NT2/D1 (cell line): ENCODE measurements around the gene RAB24.

Experiments used
- DNase-seq: peaks from one replicate; pipeline ENCODE4 v3.0.0-alpha.2; 2011; ENCODE audit warnings: low read depth, low spot score
- H3K27me3 ChIP-seq: 2 replicates; pipeline ENCODE4 v1.6.0; 2011; ENCODE audit warnings: mild to moderate bottlenecking; ENCODE audit not compliant: insufficient read length, insufficient read depth
- H3K36me3 ChIP-seq: 2 replicates; pipeline ENCODE4 v1.6.1; 2011; ENCODE audit warnings: mild to moderate bottlenecking, low read length, mixed read lengths; ENCODE audit not compliant: insufficient read depth, insufficient read length
- H3K4me1 ChIP-seq: 2 replicates; pipeline ENCODE4 v1.5.1; 2011; ENCODE audit not compliant: insufficient read depth, insufficient read length
- H3K4me3 ChIP-seq: 2 replicates; pipeline ENCODE4 v1.5.1; 2011; ENCODE audit warnings: low read depth; ENCODE audit not compliant: insufficient read length
- H3K9ac ChIP-seq: 2 replicates; pipeline ENCODE4 v1.6.0; 2011; ENCODE audit warnings: low read depth; ENCODE audit not compliant: insufficient read length
- H3K9me3 ChIP-seq: 2 replicates; pipeline ENCODE4 v1.5.1; 2011; ENCODE audit warnings: mild to moderate bottlenecking, low read length; ENCODE audit not compliant: insufficient read depth
- SUZ12 ChIP-seq: IDR thresholded peaks from 2 replicates; pipeline ENCODE4 v1.6.1; 2011; ENCODE audit not compliant: insufficient read length, insufficient read depth; ENCODE audit errors: extremely low read depth
- YY1 ChIP-seq: IDR thresholded peaks from 2 replicates; pipeline ENCODE4 v1.6.1; 2011; ENCODE audit not compliant: insufficient read length, insufficient read depth
- ZNF274 ChIP-seq: IDR thresholded peaks from 2 replicates; pipeline ENCODE4 v1.6.1; 2011; ENCODE audit warnings: mild to moderate bottlenecking, low read depth, low read length

The RAB24 gene

DNA sequence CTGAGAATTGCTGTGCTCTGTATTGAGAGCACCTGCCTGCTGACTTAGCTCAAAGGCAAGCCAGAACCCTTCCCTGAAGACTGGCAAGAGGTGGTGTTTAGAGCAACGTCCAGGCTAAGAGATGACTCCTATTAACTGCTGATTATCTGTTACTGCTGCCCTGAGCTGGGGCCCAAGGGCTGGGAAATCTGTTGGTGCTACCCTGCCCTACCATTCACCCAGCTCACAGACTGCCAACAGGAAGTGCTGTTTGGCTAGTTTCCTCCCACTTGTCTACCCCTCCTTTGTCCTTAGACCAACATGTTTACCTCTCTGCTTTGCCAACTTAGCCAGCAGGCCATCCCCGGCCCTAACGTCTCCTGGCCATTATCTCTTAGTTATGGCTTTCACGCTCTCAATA lies 6.9 kb downstream of the RAB24 start:
- H3K9ac ChIP-seq = no peak overlapping the region
- no peak overlapping the region for H3K4me3 ChIP-seq
- peaks cover 4% of the 10 kb centered on the region for H3K4me1 ChIP-seq
- DNase-seq = no peak
- no peaks in the 10 kb centered on the region for H3K9me3 ChIP-seq
- no peaks in the 10 kb centered on the region for H3K27me3 ChIP-seq
- H3K36me3 ChIP-seq = peaks cover 71% of the 10 kb centered on the region
- no peak for TF ChIP-seq YY1
- no peak for TF ChIP-seq ZNF274
- TF ChIP-seq SUZ12 = no peak

DNA sequence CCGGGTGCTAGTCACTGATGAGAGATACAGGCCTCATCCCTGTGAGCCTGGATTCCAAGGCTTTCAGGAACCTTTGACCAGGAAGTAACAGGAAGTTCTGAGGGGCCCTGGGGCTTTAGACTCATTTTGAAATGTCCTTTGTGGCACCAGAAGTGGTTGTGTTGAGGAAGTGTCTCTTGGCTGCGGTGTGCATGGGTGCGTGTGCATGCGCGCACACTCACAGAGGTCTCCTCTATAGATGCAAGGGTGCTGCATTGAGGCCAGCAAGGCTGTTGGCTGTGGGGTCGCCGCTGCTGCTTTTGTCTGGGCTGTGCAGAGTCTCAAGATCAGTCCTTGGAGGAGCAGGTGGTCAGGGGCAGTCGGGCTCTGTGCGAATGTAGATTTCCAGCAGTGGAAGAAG lies 7.6 kb downstream of the RAB24 start:
- DNase-seq = no peak
- H3K36me3 ChIP-seq = peaks cover 69% of the 10 kb centered on the region

DNA sequence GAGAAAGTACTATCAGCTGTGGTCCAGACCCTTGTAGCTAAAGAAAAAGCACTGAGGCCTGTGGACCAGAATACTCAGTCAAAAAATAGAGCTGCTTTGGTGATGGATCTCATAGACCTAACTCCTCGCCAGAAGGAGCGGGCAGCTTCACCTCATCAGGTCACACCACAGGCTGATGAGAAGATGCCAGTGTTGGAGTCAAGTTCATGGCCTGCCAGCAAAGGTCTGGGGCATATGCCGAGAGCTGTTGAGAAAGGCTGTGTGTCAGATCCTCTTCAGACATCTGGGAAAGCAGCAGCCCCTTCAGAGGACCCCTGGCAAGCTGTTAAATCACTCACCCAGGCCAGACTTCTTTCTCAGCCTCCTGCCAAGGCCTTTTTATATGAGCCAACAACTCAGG lies 8.9 kb downstream of the RAB24 start:
- TF ChIP-seq YY1 = no peak
- TF ChIP-seq ZNF274 = no peak
- no peak for TF ChIP-seq SUZ12
- H3K9me3 ChIP-seq = no peaks in the 10 kb centered on the region
- H3K36me3 ChIP-seq = peaks cover 71% of the 10 kb centered on the region
- peaks cover 4% of the 10 kb centered on the region for H3K4me1 ChIP-seq
- no peak overlapping the region for H3K4me3 ChIP-seq
- no peaks in the 10 kb centered on the region for H3K27me3 ChIP-seq
- DNase-seq = no peak
- H3K9ac ChIP-seq = no peak overlapping the region

More for the DNA sequence above, 7.6 kb downstream of the RAB24 start:
- Histone ChIP-seq H3K9me3 (no peaks in the 10 kb centered on the region), H3K4me1 (peaks cover 4% of the 10 kb centered on the region), H3K4me3 (no peak overlapping the region), H3K27me3 (no peaks in the 10 kb centered on the region), H3K9ac (no peak overlapping the region)
- no peak for TF ChIP-seq YY1
- no peak for TF ChIP-seq SUZ12

DNA sequence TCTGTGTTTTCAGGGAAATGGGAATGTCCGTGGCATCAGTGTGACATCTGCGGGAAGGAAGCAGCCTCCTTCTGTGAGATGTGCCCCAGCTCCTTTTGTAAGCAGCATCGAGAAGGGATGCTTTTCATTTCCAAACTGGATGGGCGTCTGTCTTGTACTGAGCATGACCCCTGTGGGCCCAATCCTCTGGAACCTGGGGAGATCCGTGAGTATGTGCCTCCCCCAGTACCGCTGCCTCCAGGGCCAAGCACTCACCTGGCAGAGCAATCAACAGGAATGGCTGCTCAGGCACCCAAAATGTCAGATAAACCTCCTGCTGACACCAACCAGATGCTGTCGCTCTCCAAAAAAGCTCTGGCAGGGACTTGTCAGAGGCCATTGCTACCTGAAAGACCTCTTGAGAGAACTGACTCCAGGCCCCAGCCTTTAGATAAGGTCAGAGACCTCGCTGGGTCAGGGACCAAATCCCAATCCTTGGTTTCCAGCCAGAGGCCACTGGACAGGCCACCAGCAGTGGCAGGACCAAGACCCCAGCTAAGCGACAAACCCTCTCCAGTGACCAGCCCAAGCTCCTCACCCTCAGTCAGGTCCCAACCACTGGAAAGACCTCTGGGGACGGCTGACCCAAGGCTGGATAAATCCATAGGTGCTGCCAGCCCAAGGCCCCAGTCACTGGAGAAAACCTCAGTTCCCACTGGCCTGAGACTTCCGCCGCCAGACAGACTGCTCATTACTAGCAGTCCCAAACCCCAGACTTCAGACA lies 9.5 kb downstream of the RAB24 start:
- Histone ChIP-seq H3K36me3 (peaks cover 73% of the 10 kb centered on the region), H3K9ac (no peak overlapping the region), H3K9me3 (no peaks in the 10 kb centered on the region), H3K4me3 (no peak overlapping the region), H3K4me1 (peaks cover 4% of the 10 kb centered on the region), H3K27me3 (no peaks in the 10 kb centered on the region)
- TF ChIP-seq ZNF274 (no peak), SUZ12 (no peak), YY1 (no peak)
- no peak for DNase-seq

DNA sequence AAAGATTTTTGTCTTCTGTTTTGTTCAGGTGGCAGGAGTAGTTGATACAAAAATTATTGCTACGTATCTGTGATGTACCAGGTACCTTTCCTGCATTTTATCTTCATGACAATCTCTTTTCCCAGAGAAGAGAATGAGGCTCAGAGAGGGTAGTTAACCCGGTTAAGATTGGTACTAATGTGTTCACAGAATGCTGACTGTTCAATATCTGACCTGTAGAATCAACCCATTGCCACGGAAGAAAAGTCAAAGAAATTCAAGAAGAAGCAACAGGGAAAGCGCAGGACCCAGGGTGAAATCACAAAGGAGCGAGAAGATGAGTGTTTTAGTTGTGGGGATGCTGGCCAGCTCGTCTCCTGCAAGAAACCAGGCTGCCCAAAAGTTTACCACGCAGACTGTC lies 11.8 kb downstream of the RAB24 start:
- TF ChIP-seq ZNF274 (no peak), SUZ12 (no peak), YY1 (no peak)
- Histone ChIP-seq H3K4me3 (no peak overlapping the region), H3K4me1 (no peaks in the 10 kb centered on the region), H3K9me3 (no peaks in the 10 kb centered on the region), H3K9ac (no peak overlapping the region), H3K27me3 (no peaks in the 10 kb centered on the region), H3K36me3 (peaks cover 82% of the 10 kb centered on the region)
- no peak for DNase-seq

DNA sequence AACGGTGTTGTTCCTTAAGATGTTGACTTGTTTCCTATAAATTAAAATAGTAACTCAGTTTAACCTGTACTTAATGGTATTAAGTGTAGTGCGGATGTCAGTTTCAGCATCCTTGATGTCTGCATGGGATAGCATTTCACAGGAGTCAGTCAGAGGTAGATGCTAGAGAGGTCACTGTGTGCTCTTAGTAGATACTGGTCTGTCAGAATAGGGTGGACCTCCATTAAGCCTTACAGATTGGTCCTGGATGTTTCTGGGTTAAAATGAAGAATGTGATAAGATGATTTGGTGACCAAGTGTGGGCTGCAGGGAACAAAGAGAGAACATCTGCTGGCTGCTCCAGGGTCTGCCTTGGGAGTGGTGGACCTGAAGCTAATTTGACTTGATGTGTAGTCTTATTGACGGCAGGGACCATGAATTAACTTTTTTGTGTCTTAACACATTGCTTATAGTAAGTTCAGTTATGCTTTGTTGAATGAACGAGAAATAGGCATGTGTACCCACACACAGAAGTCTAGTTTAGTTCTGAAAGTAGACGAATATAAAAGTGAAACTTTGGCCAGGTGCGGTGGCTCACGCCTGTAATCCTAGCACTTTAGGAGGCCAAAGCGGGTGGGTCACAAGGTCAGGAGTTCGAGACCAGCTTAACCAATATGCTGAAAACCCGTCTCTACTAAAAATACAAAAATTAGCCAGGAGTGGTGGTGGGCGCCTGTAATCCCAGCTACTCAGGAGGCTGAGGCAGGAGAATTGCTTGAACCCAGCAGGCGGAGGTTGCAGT lies 12.5 kb downstream of the RAB24 start:
- H3K9me3 ChIP-seq = no peaks in the 10 kb centered on the region
- H3K4me1 ChIP-seq = no peaks in the 10 kb centered on the region
- no peak overlapping the region for H3K4me3 ChIP-seq
- H3K9ac ChIP-seq = no peak overlapping the region
- TF ChIP-seq ZNF274 (no peak), YY1 (no peak), SUZ12 (no peak)
- no peaks in the 10 kb centered on the region for H3K27me3 ChIP-seq
- H3K36me3 ChIP-seq = peaks cover 79% of the 10 kb centered on the region
- no peak for DNase-seq

DNA sequence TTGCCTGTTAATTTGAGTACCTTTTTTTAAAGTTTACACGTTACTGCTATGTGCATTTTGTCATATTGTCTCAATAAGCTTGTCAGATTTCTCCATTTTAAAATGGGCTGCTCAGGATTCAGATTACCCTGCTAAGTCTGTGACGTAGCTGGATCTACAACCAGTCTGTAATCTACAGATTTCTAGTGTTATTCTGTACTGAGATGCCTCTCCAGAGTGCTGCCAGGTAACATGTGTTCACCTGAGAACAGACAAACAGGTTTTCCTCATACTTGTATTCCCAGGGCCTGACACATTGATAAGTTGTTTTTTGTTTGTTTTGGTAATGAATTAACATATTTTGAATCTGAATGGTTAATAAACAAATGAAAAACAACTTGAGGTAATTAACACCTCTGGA lies 15.3 kb downstream of the RAB24 start:
- no peak overlapping the region for H3K4me3 ChIP-seq
- peaks cover 73% of the 10 kb centered on the region for H3K36me3 ChIP-seq
- H3K27me3 ChIP-seq = no peaks in the 10 kb centered on the region
- no peak for TF ChIP-seq YY1
- no peak for TF ChIP-seq SUZ12
- no peak for TF ChIP-seq ZNF274
- no peaks in the 10 kb centered on the region for H3K4me1 ChIP-seq
- no peak overlapping the region for H3K9ac ChIP-seq
- H3K9me3 ChIP-seq = no peaks in the 10 kb centered on the region
- DNase-seq = no peak
